NCI-H1694 treated with DMSO at 0.1 percent for 48 hours (cell line): ENCODE data around the gene NR4A1.

Experiments
- DNase-seq: peaks from one replicate; lab custom pipeline; 2025; lab: John Stamatoyannopoulos, UW

The NR4A1 gene

DNA sequence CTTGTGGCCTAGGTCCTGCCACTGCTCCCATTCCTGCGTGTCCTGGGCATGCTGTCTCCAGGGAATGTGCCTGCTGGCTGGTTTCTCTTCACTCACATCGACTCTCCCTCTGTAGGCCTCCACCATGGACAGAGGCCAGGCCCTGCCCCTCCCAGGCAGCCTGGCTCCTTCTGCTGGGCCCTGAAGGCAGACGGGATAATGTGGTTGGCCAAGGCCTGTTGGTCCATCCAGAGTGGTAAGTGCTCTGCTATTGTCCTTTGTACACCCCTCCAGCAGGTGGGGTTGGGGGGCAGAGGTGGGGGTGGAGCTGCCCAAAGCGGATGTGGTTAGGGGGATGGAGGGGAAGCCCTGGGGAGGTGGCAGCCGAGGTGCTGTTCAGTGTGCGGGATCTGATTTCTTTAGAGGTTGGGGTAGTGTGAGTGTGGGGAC is 9.5 kb upstream of the NR4A1 start:
- no peak for DNase-seq

DNA sequence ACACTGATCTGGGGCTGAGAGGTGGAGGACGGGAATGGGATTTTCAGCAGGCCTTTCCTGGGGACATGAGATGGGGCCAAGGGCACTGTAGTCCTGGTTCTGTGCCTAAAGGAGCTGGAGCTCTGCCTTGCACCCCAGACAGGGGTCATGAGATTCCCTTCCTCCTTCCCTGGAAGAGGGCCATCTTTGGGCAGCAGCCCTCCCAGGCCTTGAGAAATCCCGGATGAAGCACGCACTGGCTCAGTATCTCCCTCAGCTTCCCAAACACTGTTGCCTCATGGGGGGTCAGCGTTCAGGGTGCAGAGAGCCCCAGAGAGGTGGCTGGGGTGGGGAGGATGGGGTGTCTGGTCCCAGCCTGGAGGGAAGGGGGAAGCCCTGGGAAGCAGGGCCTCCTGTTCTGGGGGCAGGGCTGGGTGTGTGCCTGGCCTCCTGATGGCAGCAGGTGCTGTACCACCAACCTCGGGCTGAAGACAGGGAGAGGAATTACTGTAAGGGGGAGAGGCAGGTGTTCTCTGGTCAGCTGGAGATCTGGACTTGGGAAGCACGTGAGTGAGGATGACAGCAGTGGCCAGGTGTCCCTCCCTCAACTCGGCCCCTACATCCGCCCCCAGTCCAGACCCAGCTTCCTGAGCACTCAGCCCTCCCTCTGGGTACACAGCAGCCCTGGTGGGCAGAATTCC is 8.4 kb upstream of the NR4A1 start:
- DNase-seq: no peak

DNA sequence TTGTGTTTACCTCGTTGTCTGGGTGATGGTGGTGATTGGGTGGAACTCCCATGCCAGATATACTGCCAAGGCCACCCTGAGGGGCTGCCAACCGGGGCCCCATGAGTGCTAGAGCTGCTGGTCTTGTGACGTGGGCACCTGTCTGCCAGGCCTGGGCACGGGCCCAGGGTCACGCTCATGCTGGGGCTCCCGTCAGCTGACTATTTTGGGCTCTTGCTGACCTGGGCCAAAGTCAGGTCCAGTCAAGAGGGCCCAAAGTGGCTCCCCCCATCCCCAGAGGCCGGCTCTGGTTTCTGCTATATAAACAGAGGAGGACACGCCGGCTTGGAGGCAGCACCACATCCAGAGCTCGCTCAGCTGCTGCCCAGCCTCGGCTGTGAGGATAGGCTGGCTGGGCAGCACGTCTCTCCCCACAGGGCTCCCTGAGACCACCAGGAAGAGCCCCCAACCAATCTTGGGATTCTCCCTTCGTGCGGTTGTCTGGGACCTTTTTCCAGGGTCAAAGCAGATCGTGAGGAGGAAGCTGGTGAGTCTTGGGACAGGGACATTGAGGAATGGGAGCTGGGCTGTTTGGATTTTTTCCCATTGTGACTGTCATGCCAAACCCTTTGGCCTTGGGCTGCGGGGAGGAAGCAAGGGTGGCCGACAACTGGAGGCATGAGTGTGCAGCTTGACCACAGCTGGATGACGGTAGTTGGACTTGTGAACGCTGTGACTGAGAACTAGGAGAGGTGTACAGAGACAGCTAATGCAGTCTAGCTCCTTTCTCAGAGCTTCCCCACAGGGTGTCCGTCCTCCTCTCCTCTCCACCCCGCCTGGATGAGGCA is 7.6 kb upstream of the NR4A1 start:
- no peak for DNase-seq

DNA sequence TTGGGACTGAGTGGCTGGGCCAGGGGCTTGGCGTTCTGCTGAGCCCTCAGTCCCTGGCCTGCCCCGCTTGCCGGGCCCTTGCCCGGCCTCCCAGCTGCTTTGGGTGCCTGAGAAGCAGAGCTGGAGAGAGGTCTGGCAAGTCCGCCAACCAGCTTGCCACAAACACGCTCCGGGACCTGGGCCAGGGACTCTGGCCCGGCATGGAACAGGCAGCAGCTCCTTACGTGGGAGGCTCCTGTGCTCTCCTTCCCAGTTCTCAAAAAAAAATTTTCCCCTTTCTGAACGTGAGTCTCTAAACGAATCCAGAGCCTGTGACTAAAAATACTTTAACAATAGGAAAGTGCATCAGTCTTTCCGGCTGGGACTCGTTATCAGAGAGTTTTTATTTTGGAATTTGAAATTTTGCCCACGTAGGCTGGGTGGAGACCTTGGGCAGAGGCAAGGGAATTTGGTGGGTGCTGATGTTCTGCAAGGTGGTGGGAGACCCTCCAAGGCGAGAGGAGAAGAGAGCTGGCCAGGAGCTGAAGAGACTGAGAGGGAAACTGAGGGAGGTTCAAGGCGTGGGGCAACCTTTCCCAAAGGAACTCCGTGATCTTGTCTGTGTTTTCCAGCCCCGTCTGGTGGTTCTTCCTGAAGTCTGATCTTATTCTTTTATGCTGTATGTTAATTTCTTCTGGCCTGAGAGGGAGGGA is 6.8 kb upstream of the NR4A1 start:
- no peak for DNase-seq

DNA sequence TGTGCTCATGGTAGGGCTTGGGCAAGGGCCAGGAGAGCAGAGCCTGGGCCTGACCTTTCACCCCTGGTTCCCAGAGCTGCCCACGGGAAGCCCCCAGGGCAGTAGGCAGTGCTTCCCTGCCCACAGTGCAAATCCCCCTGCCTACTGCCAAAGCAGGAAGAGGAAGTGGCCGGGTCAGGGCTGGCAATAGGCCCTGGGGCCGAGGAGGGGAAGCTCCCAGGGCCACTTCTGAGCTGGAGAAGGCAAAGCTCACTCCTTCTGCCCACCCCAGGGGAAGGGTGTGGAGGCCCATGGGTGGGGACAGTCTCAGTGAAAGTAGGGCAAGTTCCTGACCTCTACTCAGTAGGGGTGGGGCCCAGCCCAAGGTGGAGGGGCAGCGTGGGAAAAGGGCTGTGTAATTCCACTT is 5.4 kb upstream of the NR4A1 start:
- no peak for DNase-seq

DNA sequence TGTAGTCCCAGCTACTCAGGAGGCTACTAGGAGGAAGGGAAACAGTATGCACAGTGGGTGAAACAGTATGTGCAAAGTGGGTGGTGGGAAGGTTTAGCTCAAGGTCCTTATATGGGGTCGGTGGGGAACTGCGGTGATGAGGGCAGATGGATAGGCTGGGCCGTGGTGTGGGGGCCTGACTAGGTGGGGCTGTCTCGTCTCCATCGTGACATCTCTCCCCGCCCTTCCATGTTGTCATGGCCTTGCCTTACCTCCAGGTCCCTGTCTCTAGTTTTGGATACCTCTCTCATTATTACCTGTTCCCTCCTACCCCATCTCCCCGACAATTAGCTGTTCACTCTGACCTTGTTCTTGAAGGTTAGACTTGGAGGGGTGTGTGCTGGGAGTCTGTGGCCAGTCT is 4.4 kb upstream of the NR4A1 start:
- no peak for DNase-seq

DNA sequence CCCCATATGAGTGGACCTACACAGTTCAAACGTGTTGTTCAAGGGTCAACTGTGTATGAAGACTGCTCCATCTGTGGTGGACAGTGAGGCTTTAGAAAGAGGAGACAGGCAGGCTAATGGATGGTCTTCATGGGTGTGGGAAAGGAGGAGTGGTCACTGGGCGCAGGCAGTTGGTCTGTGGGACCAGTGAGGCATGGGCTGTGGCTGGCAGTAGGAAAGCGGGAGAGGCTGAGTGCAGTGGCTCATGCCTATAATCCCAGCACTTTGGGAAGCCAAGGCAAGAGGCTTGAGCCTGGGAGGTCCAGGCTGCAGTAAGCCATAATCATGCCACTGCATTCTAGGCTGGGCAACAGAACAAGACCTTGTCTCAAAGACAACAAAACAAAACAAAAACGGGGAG is 2.0 kb upstream of the NR4A1 start:
- no peak for DNase-seq

DNA sequence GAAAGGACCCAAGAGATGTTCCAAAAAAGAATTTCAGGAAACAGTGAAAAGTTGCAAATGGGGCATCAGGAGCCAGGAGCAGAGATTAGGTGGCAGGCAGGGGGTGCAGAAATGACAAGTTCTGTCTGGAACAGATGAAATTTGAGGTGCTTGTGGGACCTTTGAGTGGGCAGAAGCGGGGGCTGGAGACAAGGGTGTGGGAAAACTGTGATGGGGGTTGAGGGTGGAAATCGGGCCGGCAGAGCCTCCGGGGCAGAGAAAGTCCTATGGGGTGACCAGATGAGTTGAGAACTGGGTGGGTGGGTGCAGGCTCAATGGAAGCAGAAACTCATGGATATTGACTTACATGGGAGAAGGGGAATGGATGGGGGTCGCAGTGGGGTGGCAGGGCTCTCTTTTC is 1.6 kb upstream of the NR4A1 start:
- DNase-seq: no peak

DNA sequence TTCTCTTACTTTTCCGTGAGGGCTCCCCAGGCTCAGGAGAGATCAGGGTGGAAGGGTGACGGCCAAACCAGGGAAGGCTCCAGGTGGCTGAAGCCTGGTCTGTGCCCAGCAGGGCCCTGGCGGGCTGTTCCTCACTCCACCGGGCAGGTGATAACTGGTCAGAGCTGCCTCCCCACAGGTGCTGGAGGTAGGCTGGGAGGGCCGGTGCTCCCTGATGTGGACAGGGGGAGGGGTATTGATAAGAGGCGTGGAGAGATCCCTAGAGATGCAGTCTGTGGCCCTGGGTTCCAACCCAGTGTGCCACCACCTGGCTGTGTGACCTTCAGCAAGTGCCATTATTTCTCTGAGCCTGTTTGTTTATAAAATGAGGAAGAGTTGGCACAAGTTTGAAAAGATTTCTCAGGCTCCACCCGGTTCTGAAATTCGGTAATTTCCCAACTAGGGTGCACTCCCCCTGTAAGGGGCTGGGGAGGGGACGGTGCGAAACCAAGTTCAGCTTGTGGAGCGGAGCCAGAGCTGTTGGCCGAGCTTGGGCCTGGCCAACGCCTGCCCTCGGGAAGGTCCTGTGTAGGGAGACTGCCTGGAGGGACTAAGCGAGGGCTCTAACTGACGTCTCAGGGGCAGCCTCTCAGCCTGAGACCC is 1.0 kb upstream of the NR4A1 start:
- no peak for DNase-seq

DNA sequence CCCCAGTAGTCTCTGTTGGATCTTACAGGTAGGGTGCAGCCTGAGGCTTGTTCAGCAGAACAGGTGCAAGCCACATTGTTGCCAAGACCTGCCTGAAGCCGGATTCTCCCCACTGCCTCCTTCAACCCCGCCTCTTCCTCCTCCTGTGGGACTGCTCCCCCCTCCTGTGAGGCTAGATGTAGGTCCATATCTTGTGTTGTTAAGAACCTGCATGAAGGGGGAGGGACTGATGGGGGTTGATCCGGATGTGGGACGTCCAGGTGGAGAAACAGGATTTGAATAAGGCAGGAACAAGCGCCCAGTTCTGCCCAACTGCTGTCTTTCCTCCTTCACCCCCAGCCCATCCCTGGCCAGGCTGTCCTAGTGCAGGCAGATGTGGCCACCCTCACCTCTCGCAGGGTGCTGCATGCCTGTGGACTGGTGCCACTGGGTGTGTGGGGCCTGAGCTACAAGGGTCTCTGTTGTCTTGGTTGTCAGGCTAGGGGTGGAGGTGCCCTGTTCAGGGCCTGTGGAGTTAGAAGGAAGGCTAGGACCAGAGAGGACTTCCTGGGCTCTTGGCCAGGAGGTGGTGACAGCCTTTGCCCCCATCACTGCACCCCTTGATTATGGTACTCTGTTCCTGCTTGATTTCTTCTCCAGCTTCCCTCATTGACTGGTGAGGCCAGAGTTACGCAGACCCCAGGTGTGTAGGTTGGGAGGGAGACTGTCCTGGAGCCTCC is 1.4 kb downstream of the NR4A1 start:
- no peak for DNase-seq

DNA sequence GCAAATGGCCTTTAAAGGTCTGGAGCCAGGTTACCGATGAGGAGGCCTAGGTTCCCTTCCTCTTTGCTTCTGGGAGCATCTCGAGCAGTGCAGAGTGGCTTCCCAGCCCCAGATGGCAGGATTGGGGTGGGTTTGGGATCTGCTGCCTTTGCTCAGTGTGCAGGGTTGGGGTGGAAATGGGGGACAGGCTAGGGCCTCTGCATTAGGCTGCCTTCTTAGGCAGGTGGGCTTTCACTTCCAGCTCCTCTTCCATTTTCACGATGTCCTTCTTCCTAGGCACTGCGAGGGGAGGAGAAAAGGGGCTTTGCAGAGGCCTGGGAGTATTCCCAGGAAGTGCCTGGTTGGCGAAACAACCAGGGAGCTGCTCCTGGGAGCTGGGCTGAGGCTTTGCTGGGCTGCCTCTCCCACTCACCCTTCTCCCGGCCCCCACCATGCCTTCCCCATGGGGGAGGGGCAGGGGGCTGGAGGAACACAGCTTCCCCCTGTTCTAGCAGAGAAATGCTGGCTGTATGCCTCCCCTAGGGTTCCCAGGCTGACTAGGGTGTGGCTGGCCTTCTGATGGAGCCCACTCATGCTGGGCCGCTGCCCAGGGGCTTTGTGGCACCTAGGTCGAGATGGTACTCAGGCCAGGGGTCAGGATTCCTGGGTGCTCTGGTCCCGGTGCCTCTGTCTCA is 2.4 kb downstream of the NR4A1 start:
- DNase-seq: no peak

DNA sequence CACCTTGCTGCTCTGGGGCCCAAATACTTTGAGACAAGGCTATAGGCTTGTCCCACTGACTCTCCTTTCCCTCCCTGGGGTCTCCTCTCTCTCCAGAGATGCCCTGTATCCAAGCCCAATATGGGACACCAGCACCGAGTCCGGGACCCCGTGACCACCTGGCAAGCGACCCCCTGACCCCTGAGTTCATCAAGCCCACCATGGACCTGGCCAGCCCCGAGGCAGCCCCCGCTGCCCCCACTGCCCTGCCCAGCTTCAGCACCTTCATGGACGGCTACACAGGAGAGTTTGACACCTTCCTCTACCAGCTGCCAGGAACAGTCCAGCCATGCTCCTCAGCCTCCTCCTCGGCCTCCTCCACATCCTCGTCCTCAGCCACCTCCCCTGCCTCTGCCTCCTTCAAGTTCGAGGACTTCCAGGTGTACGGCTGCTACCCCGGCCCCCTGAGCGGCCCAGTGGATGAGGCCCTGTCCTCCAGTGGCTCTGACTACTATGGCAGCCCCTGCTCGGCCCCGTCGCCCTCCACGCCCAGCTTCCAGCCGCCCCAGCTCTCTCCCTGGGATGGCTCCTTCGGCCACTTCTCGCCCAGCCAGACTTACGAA is 3.1 kb downstream of the NR4A1 start:
- no peak for DNase-seq

DNA sequence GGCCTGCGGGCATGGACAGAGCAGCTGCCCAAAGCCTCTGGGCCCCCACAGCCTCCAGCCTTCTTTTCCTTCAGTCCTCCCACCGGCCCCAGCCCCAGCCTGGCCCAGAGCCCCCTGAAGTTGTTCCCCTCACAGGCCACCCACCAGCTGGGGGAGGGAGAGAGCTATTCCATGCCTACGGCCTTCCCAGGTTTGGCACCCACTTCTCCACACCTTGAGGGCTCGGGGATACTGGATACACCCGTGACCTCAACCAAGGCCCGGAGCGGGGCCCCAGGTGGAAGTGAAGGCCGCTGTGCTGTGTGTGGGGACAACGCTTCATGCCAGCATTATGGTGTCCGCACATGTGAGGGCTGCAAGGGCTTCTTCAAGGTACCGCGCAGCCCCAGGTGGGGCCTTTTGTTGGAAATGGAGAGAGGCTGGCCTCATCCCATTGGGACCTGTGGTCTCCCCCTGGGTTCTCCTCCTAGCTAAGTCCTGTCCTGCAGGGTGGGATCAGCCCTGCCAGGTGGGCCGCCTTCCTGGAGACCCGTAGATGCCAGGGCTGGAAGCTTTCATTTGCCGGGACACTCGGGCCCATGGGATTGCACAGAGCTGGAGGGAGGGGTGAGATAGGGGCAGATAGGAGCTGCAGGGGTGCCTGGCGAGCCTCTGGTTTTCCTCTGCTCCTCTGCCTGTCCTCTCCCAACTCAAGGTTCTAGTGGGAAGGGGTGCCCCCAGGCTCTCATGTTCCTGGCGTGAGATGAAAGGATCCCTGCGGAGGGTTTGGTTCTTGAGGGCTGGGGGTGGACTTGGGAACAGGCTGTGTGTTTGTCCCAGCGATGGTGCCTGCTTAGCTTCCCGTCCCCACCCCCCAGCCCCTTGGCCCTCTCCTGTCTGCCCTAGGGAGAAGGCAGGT is 3.8 kb downstream of the NR4A1 start:
- no peak for DNase-seq

DNA sequence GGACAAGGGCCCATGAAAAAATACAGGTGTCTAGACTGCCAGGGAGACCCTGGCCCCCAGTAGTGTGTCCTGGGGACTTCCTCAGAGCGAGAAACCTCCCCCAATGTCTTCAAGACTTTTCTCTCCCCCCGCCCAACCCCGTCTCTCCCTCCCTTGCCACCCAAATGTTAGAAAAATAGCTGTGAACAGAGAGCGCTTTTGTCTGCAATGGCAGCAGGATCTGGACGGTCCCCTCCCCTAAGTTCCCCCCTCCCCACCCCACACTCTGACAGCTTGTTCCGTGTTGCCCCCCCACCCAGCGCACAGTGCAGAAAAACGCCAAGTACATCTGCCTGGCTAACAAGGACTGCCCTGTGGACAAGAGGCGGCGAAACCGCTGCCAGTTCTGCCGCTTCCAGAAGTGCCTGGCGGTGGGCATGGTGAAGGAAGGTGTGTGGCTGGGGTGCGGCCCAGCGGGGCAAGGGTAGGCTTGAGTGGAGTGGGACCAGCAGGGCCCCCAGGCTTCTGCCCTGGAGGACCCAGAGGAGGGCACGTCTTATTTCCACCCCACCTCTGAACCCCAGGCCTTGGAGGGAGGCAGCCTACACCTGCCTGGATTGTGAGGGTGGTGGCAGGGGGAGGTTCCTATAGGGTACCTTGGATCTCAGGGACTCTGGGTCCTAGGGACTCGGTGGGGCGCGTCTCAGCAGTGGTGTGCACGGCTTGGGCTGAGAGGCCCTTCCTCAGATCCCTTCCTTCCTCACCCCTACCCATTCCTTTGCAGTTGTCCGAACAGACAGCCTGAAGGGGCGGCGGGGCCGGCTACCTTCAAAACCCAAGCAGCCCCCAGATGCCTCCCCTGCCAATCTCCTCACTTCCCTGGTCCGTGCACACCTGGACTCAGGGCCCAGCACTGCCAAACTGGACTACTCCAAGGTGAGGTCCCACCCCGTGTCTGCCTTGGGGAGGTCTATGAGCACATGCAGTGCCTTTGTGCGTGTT is 4.8 kb downstream of the NR4A1 start:
- DNase-seq: no peak

DNA sequence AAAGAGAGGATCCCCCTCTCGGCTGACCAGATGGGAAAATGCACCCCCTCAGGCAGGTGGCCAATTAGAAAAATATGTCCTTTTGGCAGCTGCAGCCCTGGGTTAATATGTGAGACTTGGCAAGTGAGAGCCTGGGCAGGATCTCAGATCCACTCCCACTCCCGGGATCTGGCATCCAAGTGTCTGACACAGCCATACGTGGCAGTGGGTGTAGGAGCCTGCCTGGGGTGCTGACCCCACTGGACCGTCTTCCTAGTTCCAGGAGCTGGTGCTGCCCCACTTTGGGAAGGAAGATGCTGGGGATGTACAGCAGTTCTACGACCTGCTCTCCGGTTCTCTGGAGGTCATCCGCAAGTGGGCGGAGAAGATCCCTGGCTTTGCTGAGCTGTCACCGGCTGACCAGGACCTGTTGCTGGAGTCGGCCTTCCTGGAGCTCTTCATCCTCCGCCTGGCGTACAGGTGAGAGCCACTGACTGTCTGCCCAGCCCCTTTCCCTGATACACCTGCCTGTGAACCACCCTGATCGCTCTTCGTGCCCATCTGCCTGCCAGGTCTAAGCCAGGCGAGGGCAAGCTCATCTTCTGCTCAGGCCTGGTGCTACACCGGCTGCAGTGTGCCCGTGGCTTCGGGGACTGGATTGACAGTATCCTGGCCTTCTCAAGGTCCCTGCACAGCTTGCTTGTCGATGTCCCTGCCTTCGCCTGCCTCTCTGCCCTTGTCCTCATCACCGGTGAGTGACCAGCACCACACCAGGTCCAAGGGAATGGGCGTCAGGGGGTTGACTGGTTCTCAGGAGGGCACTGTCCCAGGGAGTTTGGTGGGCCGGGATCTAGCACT is 5.8 kb downstream of the NR4A1 start:
- DNase-seq: no peak

DNA sequence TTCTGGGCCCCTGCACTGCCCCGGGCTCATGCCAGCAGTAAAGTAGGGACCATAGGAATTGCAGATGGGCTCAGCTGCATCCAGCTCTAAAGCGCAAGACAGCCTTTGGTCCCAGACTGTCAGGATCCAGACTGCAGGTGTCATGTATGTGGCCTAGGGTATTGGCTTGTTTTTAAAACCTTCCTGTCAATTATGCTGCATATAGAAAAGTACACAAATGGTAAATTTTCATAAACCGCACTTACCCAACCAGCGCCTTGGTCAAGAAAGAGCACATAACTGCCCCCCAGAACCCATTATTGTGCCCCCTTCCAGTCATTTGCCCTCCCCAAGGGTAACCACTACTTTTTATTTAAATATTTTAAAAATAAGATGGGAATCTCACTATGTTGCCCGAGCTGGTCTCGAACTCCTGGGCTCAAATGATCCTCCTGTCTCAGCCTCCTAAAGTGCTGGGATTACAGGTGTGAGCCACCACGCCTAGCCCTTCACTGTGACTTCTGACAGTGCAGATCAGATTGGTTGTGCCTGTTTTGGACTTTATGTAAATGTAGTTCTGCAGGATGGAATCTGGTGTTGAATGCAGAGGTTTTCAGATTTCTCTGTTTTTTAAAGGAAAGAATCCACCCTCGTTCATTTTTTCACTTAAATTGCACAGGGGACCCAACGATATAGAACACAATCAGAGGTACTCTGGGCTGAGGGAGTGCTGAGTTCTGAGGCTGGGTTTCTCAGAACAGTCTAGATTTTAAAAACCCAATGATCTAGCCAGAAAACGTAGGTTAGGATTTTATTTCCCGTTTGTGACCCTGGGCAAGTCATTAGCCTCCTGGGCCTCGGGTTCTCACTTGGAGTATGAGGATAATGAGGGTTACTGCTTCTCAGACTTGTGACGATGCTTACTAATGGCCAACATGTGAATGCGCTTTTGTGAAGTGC is 6.7 kb downstream of the NR4A1 start:
- DNase-seq: no peak
